ENCODE data around the gene COL28A1.
A peak's percentile ranks its signal among the peaks of the same experiment; 100 is the strongest.

Gene COL28A1

DNA sequence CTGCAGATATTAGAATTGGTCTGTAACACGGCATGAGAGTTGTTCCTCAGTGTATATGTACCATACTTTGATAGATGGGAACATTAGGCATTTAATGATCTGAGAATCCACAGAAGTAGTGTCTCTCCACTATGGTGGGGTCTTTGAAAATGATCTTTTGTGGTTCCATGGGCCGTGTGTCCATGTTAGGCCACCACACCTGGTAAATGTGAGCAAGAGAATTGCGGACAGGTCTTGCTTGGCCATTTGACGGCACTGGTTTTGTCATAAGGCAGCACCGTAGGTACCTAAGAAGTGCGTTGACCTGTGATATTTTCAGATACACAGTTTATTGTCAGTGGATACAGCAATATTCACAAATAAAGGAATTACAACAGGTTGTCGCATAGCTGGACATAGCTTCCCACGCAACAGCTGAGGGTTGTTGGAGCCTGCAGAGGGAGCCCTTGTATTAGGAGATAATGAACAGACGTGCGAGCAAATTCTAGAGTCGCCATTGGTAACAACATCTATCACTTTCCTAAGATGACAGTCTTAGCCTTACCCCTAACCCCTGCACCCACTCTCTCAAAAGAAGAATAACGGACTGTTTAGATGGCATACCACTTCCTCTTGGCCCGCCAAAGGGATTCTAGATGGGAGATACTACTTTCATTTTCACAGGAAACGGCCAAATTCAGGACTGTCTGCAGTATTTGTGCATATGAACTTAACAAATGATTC, 111.4 kb downstream of the COL28A1 start:
- H3K4me3 ChIP-seq (replicated peaks; ENCODE audit: low read depth, low read length): peak overlapping the region; percentile 65
- TF ChIP-seq, protein P1, sequence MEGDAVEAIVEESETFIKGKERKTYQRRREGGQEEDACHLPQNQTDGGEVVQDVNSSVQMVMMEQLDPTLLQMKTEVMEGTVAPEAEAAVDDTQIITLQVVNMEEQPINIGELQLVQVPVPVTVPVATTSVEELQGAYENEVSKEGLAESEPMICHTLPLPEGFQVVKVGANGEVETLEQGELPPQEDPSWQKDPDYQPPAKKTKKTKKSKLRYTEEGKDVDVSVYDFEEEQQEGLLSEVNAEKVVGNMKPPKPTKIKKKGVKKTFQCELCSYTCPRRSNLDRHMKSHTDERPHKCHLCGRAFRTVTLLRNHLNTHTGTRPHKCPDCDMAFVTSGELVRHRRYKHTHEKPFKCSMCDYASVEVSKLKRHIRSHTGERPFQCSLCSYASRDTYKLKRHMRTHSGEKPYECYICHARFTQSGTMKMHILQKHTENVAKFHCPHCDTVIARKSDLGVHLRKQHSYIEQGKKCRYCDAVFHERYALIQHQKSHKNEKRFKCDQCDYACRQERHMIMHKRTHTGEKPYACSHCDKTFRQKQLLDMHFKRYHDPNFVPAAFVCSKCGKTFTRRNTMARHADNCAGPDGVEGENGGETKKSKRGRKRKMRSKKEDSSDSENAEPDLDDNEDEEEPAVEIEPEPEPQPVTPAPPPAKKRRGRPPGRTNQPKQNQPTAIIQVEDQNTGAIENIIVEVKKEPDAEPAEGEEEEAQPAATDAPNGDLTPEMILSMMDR (IDR thresholded peaks at IDR 0.05; ENCODE audit: low read length, missing control alignments): peak; percentile 92
- peak; percentile 78 for DNase-seq (ENCODE audit: low read depth)

DNA sequence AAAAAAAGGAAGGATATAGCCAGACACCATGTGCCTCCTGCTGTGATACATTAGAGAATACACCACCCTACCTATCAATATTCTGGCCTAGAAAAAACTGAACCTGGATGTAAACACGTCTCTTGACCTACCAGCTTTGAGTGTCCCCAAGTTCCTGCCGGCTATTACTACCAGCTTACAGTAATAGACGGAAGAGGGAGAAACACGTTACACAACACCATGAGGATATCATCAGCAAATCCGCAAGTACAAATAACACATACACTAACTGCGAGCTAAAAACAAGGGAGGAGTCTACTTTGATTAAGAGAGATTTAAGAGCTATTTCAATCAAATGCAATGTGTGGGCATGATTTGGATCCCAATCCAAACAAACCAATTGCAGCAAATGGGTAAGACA, 113.0 kb downstream of the COL28A1 start:
- no peak for DNase-seq (ENCODE audit: low read depth)
- TF ChIP-seq, protein P1 (IDR thresholded peaks at IDR 0.05; ENCODE audit: low read length, missing control alignments): no peak
- H3K4me3 ChIP-seq (replicated peaks; ENCODE audit: low read depth, low read length): no peak overlapping the region

GRCh38 chr7:7421826-7422225, 113.8 kb downstream of the COL28A1 start:
- TF ChIP-seq, protein P1 (IDR thresholded peaks at IDR 0.05; ENCODE audit: low read length, missing control alignments): no peak
- no peak overlapping the region for H3K4me3 ChIP-seq (replicated peaks; ENCODE audit: low read depth, low read length)
- no peak for DNase-seq (ENCODE audit: low read depth)

DNA sequence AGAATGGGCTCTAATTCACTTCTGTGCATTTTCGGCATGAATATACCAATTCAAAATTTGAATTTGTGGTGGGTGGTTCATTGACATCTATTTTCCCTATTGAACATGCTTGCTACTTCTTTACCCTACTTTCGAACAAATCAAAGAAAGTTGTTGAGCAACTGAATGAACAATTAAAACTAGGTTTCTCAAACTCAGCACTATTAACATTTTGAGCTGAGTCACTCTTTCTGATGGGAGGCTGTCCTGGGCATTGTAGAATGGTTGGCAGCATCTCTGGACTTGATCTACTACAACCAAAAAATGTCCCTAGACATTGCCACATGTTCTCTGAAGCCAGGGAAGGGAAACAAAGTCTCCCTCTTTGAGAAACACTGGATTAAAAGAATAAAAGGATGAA, 116.7 kb downstream of the COL28A1 start:
- TF ChIP-seq, protein P1 (IDR thresholded peaks at IDR 0.05; ENCODE audit: low read length, missing control alignments): no peak
- DNase-seq (ENCODE audit: low read depth): no peak
- H3K4me3 ChIP-seq (replicated peaks; ENCODE audit: low read depth, low read length): no peak overlapping the region

GRCh38 chr7:7417851-7418250, 117.8 kb downstream of the COL28A1 start:
- DNase-seq (ENCODE audit: low read depth): no peak
- TF ChIP-seq, protein P1 (IDR thresholded peaks at IDR 0.05; ENCODE audit: low read length, missing control alignments): no peak
- no peak overlapping the region for H3K4me3 ChIP-seq (replicated peaks; ENCODE audit: low read depth, low read length)

- TF ChIP-seq, protein P1 (IDR thresholded peaks at IDR 0.05; ENCODE audit: low read length, missing control alignments): no peak
- no peak for DNase-seq (ENCODE audit: low read depth)
- no peak overlapping the region for H3K4me3 ChIP-seq (replicated peaks; ENCODE audit: low read depth, low read length)
Measured at GRCh38 chr7:7417414-7417813, 118.3 kb downstream of the COL28A1 start.
